Activated T-cell treated with anti-CD3 and anti-CD28 coated beads for 24 hours (primary cell): ENCODE results near the gene NUDT16L1.

ENCODE experiments used
- DNase-seq: peaks from one replicate; pipeline ENCODE4 v3.0.0-alpha.2; 2020; ENCODE audit warnings: low read depth

NUDT16L1 gene

GRCh38 chr16:4664538-4665418 is 28.6 kb upstream of the NUDT16L1 start:
- peak; percentile 26 for DNase-seq

- no peak for DNase-seq
Measured at GRCh38 chr16:4666537-4667202, 26.7 kb upstream of the NUDT16L1 start.

- DNase-seq, result no peak
Measured at GRCh38 chr16:4667203-4667963, 26.0 kb upstream of the NUDT16L1 start.

GRCh38 chr16:4668313-4668960 is 24.9 kb upstream of the NUDT16L1 start:
- no peak for DNase-seq

- DNase-seq, result no peak
Measured at GRCh38 chr16:4673387-4674046, 19.8 kb upstream of the NUDT16L1 start.

- DNase-seq, result no peak
Measured at GRCh38 chr16:4674926-4675530, 18.3 kb upstream of the NUDT16L1 start.

GRCh38 chr16:4675864-4676786 is 17.2 kb upstream of the NUDT16L1 start:
- peak; percentile 47 for DNase-seq

- no peak for DNase-seq
Measured at GRCh38 chr16:4676831-4677230, 16.5 kb upstream of the NUDT16L1 start.

GRCh38 chr16:4677390-4677789 is 16.0 kb upstream of the NUDT16L1 start:
- DNase-seq, result no peak

GRCh38 chr16:4677994-4678393 is 15.4 kb upstream of the NUDT16L1 start:
- no peak for DNase-seq

GRCh38 chr16:4678596-4678995 is 14.8 kb upstream of the NUDT16L1 start:
- DNase-seq, result no peak

- no peak for DNase-seq
Measured at GRCh38 chr16:4679156-4679849, 14.1 kb upstream of the NUDT16L1 start.

GRCh38 chr16:4679850-4680636 is 13.3 kb upstream of the NUDT16L1 start:
- DNase-seq, result no peak

- no peak for DNase-seq
Measured at GRCh38 chr16:4680673-4681470, 12.5 kb upstream of the NUDT16L1 start.

GRCh38 chr16:4681471-4682083 is 11.8 kb upstream of the NUDT16L1 start:
- no peak for DNase-seq

- DNase-seq, result no peak
Measured at GRCh38 chr16:4682084-4682591, 11.2 kb upstream of the NUDT16L1 start.

- peak; percentile 19 for DNase-seq
Measured at GRCh38 chr16:4682616-4683254, 10.6 kb upstream of the NUDT16L1 start.
